Pancreas (tissue), 10 donors: ENCODE measurements around the gene DLL4. TPM values are rescaled to one million over a fixed set of nuclear protein-coding genes. Genes with fewer than 3 reads are reported as not detected.

ENCODE experiments used
- ATAC-seq, 4 donors: fragments of 200-7000 bp; cut with Tn5 transposase; one replicate each; pipeline versions ENCODE4 v1.8.0 to v1.9.1; 2020; ENCODE audit warnings: mild to moderate bottlenecking in 4 of 4, moderate library complexity in 4 of 4
- DNase-seq, 6 donors: peaks; one replicate each; pipeline ENCODE4 v3.0.0-alpha.2; 2020
- FAIRE-seq: peaks from 2 replicates; lab custom pipeline; 2012; peaks lifted over from hg19 to GRCh38; lab: Jason Lieb, UNC
- H3K27ac ChIP-seq, 4 donors: fragments of 200-600 bp; sonication (generic); 1 replicate in 3 of 4; 2 replicates in 1 of 4; pipeline versions ENCODE4 v1.5.0 to v1.8.0; 2020
- H3K27me3 ChIP-seq, 4 donors: fragments of 200-600 bp; one replicate each; pipeline ENCODE4 v1.8.0; 2021
- H3K36me3 ChIP-seq, 3 donors: fragments of 200-600 bp; sonication (generic) in 1 of 3; one replicate each; pipeline versions ENCODE4 v1.5.0 to v1.8.0; 2020 to 2021
- H3K4me1 ChIP-seq, 3 donors: fragments of 200-600 bp; one replicate each; pipeline ENCODE4 v1.8.0; 2021
- H3K4me3 ChIP-seq, 4 donors: fragments of 200-600 bp; sonication (generic) in 2 of 4; one replicate each; pipeline versions ENCODE4 v1.5.0 to v1.8.0; 2020 to 2021
- H3K9me3 ChIP-seq, 4 donors: fragments of 200-600 bp; one replicate each; pipeline ENCODE4 v1.8.0; 2021
- WGBS, 2 donors: extraction: QIAGEN DNeasy Blood & Tissue Kit; methylation state at CpG; one replicate each; pipeline ENCODE4 v1.1.7; 2013; 5-methylcytosine and 5-hydroxymethylcytosine counted together
- intact Hi-C, 3 donors: fragments of 100-400 bp; cut with DNase I; formaldehyde crosslinking; loops; one replicate each; pipeline versions ENCODE4 v1.11.1 to v1.14.2; 2022
- polyA plus RNA-seq, 2 donors: library from polyadenylated mRNA; stranded (reverse); fragments of 200-250 nt; gene quantifications; one replicate each; pipeline ENCODE4 v1.2.3, GENCODE V29; 2013
- total RNA-seq, 6 donors: library from RNA; stranded (reverse); fragmentation: NEBNext Ultra II Directional in 4 of 6; extraction: Animal tissue kit (Norgen Biotek cat#: 25700) in 4 of 6; gene quantifications; one replicate each; pipeline versions ENCODE4 v1.2.1 to v1.2.4, GENCODE V29; 2021 to 2023
- TF ChIP-seq, protein P1 (sequence below), 4 donors: fragments of 200-600 bp; sonication (generic) in 3 of 4; IDR thresholded peaks; one replicate each; pipeline versions ENCODE4 v1.5.0 to v1.8.0; 2021; ENCODE audit warnings: antibody characterized with exemption in 4 of 4
- donor health status: healthy with polysubstance abuse.
- donor health status: DM: no; HTN: no; CAD: no; lungs with moderate emphysema.
- donor health status: DM: no; HTN: no; CAD: no.
- donor health status: control.
- donor health status: control.
- donor health status: Bipolar disorder and iron deficiency.
- donor health status: DM: yes; HTN: yes; CAD: no.
- donor health status: DM: no; HTN: no; CAD: no.
- donor health status: DM: no; HTN: no; CAD: no.
- donor health status: DM: yes; HTN: yes; CAD: no.

DLL4 gene
- total and polyA plus RNA-seq, 8 donors, result 1.3 to 4.8 (median 2.3) TPM

- no peak overlapping the region for H3K27ac ChIP-seq
- no peaks in the 10 kb centered on the region for H3K36me3 ChIP-seq
- TF ChIP-seq, protein P1, sequence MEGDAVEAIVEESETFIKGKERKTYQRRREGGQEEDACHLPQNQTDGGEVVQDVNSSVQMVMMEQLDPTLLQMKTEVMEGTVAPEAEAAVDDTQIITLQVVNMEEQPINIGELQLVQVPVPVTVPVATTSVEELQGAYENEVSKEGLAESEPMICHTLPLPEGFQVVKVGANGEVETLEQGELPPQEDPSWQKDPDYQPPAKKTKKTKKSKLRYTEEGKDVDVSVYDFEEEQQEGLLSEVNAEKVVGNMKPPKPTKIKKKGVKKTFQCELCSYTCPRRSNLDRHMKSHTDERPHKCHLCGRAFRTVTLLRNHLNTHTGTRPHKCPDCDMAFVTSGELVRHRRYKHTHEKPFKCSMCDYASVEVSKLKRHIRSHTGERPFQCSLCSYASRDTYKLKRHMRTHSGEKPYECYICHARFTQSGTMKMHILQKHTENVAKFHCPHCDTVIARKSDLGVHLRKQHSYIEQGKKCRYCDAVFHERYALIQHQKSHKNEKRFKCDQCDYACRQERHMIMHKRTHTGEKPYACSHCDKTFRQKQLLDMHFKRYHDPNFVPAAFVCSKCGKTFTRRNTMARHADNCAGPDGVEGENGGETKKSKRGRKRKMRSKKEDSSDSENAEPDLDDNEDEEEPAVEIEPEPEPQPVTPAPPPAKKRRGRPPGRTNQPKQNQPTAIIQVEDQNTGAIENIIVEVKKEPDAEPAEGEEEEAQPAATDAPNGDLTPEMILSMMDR (IDR thresholded peaks at IDR 0.05), result no peak
- no peak for FAIRE-seq
- H3K9me3 ChIP-seq, result no peaks in the 10 kb centered on the region
- intact Hi-C loops, result no loop called here
- peak in 1 of 6 donors; percentile 31 for DNase-seq
- H3K27me3 ChIP-seq, result no peaks in the 10 kb centered on the region
- peaks cover 0 to 6% (median 0%) of the 10 kb centered on the region in 3 donors for H3K4me1 ChIP-seq
- 80 to 85% methylated on average over 15 of the region's 15 CpGs for WGBS, 2 donors
- ATAC-seq, result no peak
- no peak overlapping the region for H3K4me3 ChIP-seq
These were observed 7.8 kb downstream of the DLL4 start for GRCh38 chr15:40936709-40937666.

DNA sequence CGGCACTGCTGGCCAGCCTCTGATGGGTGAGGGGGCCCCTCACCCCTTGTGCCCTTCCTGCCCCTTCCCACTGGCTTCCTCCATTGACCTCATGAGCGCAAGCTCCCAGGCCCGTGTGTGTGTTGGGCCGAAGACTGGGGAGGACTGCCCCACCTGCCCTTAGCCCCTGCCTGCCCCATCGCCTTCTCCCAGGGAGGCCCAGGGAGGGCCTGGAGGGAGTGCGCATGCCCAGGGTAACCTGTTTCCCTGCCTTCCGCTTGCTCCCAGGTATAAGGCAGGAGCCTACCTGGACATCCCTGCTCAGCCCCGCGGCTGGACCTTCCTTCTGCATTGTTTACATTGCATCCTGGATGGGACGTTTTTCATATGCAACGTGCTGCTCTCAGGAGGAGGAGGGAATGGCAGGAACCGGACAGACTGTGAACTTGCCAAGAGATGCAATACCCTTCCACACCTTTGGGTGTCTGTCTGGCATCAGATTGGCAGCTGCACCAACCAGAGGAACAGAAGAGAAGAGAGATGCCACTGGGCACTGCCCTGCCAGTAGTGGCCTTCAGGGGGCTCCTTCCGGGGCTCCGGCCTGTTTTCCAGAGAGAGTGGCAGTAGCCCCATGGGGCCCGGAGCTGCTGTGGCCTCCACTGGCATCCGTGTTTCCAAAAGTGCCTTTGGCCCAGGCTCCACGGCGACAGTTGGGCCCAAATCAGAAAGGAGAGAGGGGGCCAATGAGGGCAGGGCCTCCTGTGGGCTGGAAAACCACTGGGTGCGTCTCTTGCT lies 8.8 kb downstream of the DLL4 start:
- DNase-seq, result peak in 2 of 6 donors; percentile 54 to 65
- Histone ChIP-seq H3K4me1 (peaks cover 0 to 6% (median 0%) of the 10 kb centered on the region in 3 donors), H3K27me3 (no peaks in the 10 kb centered on the region), H3K36me3 (no peaks in the 10 kb centered on the region), H3K27ac (no peak overlapping the region), H3K4me3 (no peak overlapping the region), H3K9me3 (no peaks in the 10 kb centered on the region)
- intact Hi-C loops, result no loop called here
- TF ChIP-seq, protein P1 (IDR thresholded peaks at IDR 0.05), result peak in 1 of 4 donors; percentile 27
- no peak for FAIRE-seq
- 64% methylated on average over 19 of the region's 19 CpGs for WGBS, 2 donors
- peak in 2 of 4 donors; percentile 16 to 21 for ATAC-seq

GRCh38 chr15:40938536-40938870 lies 9.4 kb downstream of the DLL4 start:
- Histone ChIP-seq H3K4me3 (no peak overlapping the region), H3K4me1 (peaks cover 0 to 6% (median 0%) of the 10 kb centered on the region in 3 donors), H3K9me3 (no peaks in the 10 kb centered on the region), H3K27ac (no peak overlapping the region), H3K36me3 (no peaks in the 10 kb centered on the region), H3K27me3 (no peaks in the 10 kb centered on the region)
- WGBS, 2 donors, result 88 to 96% methylated on average over 6 of the region's 6 CpGs
- intact Hi-C loops, result no loop called here
- no peak for ATAC-seq
- peak in 1 of 6 donors; percentile 39 for DNase-seq
- TF ChIP-seq, protein P1 (IDR thresholded peaks at IDR 0.05), result no peak
- FAIRE-seq, result no peak

GRCh38 chr15:40940296-40940801 lies 11.2 kb downstream of the DLL4 start:
- no peak overlapping the region for H3K4me3 ChIP-seq
- intact Hi-C loops, result no loop called here
- peak overlapping the region in 1 of 4 donors; percentile 80 for H3K27ac ChIP-seq
- no peaks in the 10 kb centered on the region for H3K36me3 ChIP-seq
- ATAC-seq (no peak), FAIRE-seq (no peak), DNase-seq (peak in 2 of 6 donors; percentile 51 to 65)
- no peaks in the 10 kb centered on the region for H3K27me3 ChIP-seq
- TF ChIP-seq, protein P1 (IDR thresholded peaks at IDR 0.05), result no peak
- H3K9me3 ChIP-seq, result no peaks in the 10 kb centered on the region
- WGBS, 2 donors, result 76 to 77% methylated on average over 15 of the region's 15 CpGs
- peaks cover 0 to 12% (median 0%) of the 10 kb centered on the region in 3 donors for H3K4me1 ChIP-seq
